GM21515 (cell line): ENCODE data around the gene CYP3A4.
"Not testable (repeated sequence)": the region's sequence is repeated elsewhere in the genome, so short reads cannot be mapped to it uniquely, and the experiment has no call there.

Experiments
- ATAC-seq: cut with Tn5 transposase; IDR thresholded peaks from one replicate; pipeline ENCODE4 v1.9.1; 2021; ENCODE audit not compliant: unreplicated experiment

The CYP3A4 gene

DNA sequence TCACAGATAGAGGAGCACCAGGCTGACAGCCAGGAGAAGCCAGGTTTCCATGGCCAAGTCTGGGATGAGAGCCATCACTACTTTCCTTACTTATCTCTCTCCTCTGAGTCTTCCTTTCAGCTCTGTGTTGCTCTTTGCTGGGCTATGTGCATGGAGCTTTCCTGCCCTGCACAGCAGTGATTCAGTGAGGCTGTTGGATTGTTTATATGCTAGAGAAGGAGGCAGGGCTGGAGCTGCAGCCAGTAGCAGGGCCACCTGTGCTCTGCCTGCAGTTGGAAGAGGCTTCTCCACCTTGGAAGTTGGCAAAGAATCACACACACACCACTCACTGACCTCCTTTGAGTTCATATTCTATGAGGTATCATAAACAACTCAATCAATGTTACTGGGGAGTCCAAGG is at the start of gene CYP3A4:
TSS of gene CYP3A4 (minus strand) at position 178 of the 400 bp plus-strand sequence. CDS start at position 75, 103 bp downstream.
- ATAC-seq = no peak

DNA sequence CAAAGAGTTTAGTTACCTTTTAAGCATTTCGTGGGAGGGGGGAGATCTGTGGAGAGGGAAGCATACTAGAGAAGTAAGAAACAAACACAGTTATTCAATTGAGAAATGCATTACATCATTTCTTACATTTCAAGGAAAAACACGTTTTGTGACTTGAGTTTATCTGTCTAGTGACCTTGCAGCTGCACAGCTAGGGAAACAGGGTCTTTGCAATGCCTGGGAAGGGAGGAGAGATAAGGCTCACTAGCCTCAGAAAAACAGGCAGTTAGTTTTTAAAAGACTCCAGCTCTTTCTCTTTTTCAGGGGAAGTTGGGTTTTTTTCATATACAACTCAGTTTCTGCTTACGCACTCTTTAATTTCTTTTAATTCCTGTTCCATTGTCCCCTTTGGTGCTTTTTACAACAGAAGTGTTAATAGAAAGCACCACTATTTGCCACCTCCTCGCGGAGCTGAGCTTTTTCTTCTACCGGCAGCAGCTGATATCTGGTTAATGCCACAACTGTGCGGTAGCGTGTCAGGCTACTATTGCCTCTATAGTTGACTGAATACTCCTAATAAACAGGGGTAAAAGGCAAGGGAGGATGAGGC is 49.4 kb upstream of the CYP3A4 start:
- no peak for ATAC-seq

DNA sequence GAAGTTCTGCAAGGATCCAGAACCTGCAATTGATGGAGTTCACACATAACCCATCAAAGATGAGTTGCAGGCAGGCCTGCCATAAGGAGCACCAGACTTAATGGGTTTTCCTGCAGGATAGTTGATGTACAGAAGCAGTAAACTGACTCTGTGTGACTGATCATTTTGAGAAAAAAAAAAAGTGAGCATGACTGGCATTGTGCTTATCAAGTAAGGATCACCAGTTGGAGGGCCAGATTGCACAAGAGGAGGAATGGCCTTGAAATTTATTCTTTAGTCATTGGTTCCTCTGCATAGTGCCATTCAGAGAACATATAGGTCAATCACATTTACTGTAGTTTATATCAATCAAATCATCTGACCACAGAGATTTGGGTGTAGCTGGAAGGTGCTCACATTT is 47.6 kb upstream of the CYP3A4 start:
- ATAC-seq = no peak

DNA sequence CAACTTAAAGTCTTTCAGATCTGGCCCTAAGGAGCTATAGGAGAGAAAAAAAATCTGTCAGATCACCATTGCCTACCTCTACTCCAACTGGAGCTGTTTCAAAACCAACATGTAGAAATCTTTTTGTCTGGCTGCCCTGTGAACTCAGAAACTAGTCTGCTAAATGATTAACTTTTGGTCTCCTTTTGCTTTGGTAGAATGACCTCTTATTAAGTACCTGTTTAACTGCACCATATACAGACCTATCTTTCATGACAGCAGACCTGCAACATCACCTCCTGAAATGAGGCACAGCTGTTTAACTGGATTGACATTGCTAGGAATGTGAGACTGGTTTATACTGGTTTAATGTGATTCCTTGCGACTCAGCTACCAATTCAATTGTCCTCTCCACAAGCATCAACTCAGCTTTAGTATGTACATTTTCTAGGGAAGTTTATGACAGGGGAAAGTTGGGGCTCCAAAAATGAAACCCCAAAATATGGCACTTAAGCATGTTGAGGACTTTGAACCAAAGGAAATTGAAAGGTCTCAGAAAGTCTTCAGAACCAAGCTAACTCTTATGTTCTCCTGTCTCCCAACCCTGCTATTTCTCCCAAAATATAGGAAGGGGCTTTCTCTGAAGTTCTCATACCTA is 45.7 kb upstream of the CYP3A4 start:
- no peak for ATAC-seq

DNA sequence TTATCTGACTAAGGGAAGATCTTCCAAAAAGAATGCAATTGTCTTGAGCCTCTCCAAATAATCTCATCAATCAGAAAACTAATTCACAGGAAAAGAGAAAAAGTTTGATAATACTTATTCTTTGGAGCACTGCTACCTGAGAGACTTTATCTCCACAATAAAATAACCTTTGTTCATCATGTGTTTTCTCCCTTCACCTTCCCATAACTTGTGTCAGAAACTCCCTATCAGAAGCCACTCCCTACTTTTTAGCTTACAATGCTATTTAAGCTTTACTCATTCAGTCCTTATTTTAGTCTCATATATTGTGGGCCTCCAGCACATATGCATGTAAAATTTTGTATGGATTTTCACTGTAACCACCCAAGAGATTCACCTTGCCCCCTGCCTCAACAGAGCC is 44.8 kb upstream of the CYP3A4 start:
- ATAC-seq = no peak

DNA sequence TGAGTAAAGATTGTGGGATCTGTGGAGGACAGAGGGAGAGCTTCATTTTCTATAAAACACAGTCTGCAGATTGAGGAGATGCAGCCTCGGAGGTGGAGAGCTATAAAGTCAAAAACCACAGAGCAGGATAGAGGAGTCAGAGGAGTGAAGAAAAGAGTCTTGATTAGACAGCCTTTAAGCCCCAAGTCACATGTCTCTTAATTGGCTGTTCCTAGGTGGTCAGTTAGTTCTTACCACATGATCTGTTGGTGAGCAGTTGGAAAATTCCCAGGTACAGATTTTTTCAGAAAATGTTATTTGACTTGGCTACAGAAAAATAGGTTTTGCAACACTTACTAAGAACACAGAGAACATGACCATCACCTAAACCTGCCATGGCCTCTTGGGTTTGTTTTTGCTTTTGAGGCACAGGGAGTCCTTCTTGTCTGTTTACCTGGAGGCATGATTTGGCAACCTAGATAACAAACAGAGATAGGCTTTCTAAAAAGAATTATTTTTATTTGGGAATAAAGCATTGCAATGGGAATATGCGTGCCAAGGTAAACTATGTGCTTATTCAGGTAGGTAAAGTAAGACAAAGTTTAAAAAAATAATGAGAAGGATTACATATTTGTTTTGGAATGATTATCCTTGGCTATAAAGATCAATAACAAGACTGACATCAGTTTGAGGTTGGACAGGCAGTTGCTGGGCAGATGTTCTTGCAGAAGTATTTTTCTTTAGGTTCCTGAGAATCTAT is 43.2 kb upstream of the CYP3A4 start:
- ATAC-seq = no peak

DNA sequence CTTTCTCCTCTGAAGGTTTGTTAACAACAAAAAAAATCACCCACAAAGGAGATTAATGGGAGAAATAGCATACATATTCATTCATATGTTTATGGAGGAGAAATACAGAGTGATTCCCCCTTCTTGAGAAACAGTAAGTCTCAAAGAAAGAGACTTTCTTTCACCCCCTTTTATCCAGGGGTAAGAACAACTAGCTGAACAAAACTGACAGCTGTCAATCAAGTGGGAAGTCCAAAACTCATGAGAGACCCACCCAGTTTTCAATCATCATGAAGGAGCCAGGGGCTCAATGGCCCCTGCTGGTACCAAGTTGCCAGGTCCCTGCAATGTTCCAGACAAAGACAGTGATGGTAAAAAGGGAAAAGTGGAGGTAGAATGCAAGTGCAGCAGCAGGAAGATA is 41.9 kb upstream of the CYP3A4 start:
- ATAC-seq = no peak

DNA sequence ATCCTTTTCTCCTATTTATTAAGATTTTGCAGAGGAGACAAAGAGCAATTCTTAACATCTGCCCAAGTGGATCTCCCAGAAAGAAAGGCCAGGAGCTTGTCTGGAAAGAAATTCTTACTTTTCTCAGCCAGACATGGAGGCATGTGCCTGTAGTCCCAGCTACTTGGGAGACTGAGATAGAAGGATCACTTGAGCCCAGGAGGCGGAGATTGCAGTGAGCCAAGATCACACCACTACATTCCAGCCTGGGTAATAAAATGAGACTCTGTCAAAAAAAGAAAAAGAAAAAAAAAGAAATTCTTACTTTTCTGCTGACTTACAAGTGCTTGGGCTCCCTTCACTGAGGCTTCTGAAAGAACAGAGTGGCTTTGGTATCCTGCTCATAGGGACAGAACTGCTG is 41.5 kb upstream of the CYP3A4 start:
- no peak for ATAC-seq

DNA sequence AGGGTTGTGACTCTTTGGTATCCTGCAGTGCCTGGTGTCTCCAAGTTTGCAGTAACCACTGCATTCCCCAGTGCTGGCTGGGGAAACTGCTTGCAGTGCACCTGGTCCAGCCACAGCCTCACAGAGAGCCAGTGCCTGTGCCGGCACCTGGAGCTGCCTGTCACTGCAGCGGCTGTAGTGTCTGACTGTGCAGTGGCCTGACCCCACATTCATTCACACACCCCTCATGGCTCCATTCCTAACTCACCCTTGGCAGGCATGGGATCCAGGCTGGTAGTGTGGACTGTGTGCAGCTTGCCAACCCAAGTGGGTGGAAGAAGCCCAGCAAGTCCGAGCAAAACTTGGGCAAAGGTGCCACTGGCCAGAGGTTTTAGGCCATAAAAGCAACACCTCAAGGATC is 40.1 kb upstream of the CYP3A4 start:
- ATAC-seq = no peak

DNA sequence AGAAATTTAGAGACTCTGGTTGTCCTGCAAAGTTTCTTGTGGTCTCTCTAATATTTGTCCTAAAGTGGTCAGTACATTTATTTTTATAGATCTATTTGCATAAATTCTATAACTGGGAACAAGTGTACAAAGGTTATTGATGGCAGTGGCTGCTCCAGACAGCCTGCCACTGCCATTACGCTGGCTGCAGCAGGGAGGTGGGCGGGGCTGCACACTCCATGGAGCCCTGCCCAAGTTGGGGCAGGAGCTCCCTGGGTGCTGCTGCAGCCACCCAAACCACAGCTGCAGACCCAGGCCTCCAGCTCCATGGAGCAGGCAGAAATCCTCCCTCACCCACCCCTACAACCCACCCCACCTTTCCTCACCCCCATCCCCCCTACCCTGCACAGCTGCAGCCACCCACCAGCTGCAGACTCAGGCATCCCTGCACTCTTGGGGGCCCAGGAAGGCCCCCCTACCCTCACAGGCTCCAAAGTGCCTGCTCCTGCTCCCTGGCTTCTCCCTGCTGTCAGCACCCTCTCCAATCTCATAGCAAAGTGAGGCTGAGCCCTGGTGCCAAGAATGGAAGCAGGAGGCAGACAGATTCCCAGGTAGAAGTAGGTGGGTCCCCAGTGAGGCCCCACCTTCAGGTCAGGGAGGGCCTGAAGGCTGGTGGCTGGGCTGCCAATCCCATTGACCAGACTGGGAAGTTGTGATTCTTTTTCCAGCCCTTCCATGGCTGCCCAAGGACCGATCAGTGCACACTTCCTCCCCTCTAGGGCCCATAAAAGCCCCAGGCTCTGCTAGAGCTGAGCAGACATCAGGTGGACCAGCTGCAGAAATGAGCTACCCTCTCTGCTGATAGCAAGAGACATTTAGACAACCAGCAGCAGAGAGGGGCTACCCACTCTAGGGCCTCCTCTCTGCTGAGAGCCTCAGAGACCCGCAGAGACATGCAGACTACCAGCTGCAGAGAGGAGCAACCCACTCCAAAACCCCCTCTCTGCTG is 39.0 kb upstream of the CYP3A4 start:
- ATAC-seq = no peak

DNA sequence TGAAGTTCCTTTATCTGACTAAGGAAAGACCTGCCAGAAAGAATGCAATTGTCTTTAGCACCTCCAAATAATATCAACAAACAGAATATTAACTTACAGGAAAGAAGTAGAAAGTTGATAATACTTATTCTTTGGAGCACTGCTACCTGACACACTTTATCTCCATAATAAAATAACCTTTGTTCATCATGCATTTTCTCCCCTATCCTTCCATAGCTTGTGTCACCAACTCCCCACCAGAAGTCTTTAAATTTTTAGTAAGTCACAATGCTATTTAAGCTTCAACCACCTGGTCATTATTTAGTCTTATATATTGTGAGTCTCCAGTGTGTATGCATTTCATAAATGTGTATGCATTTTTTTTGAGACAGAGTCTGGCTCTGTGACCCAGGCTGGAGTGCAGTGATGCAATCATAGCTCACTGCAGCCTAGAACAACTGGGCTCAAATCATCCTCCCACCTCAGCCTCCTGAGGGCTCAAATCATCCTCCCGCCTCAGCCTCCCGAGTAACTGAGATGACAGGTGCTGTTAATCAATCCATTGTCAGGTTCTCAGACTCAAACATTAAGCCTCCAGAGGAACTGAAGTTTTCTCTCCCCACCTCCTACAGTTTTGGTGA is 36.5 kb upstream of the CYP3A4 start:
- ATAC-seq = no peak

DNA sequence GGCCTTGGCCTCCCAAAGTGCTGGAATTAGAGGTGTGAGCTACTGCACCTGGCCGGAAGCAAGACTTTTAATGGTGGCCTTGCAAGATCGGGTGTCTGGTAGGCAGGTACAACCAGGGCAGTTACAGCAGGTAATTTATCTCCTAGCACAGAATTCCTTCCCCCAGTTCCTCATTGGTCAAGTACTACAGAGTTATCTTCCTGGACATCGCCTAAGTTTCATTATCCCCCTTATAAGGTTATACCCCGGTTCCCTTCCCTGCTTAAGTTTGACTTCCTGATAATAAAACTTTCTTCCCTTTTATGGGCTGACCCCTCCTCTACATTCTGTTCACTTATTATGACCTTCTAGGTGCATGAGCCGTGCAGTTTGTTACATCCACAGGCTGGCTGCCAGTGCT is 24.8 kb upstream of the CYP3A4 start:
- no peak for ATAC-seq

DNA sequence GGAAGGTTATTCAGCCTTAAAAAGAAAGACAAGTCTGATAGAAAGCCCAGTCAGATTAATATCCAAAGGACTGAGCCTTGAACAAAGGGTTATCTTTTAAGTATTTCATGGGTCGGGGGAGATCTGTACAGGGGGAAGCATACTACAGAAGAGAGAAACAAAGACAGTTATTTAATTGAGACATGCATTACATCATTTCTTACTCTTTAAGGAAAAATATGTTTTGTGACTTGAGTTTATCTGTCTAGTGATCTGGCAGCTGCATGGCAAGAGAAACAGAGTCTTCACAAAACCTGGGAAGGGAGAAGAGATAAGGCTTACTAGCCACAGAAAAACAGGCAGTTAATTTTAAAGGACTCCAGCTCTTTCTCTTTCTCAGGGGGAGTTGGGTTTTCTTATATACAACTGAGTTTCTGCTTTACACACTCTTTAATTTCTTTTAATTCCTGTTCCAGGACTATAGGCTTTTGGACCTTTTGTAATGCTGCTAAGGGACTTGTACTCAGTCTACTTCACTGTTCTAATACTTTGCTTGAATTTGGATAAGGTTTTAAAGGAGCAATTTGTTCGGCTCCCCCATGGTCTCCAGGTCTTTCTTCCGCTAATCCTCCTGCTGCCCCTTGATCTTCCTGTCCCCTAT is 23.0 kb upstream of the CYP3A4 start:
- ATAC-seq = no peak

DNA sequence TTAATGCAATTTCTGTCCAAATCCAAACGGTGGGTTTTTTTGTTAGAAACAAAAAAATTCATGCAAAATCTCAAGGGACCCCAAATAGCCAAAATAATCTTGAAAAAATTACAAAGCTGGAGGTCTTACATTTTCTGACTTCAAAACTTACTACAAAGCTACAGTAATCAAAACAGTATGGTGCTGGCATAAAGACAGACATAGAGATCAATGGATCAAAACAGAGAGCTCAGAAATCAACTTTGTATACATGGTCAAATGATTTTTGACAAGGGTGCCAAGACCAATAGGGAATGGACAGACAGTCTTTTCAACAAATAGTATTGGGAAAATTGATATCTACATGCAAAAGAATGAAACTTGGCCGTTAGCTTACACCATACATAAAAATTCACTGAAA is 21.7 kb upstream of the CYP3A4 start:
- no peak for ATAC-seq

DNA sequence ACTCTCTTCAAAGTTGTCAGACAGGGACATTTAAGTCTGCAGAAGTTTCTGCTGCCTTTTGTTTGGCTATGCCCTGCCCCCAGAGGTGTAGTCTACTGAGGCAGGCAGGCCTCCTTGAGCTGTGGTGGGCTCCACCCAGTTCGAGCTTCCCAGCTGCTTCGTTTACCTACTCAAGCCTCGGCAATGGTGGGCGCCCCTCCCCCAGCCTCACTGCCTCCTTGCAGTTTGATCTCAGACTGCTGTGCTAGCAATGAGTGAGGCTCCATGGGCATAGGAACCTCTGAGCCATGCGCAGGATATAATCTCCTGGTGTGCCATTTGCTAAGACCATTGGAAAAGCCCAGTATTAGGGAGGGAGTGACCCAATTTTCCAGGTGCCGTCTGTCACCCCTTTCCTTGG is 19.1 kb upstream of the CYP3A4 start:
- ATAC-seq = not testable (repeated sequence)

DNA sequence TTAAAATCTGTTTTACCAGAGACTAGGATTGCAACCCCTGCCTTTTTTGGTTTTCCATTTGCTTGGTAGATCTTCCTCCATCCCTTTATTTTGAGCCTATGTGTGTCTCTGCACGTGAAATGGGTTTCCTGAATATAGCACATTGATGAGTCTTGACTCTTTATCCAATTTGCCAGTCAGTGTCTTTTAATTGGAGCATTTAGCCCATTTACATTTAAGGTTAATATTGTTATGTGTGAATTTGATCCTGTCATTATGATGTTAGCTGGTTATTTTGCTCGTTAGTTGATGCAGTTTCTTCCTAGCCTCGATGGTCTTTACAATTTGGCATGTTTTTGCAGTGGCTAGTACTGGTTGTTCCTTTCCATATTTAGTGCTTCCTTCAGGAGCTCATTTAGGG is 17.4 kb upstream of the CYP3A4 start:
- ATAC-seq = not testable (repeated sequence)

DNA sequence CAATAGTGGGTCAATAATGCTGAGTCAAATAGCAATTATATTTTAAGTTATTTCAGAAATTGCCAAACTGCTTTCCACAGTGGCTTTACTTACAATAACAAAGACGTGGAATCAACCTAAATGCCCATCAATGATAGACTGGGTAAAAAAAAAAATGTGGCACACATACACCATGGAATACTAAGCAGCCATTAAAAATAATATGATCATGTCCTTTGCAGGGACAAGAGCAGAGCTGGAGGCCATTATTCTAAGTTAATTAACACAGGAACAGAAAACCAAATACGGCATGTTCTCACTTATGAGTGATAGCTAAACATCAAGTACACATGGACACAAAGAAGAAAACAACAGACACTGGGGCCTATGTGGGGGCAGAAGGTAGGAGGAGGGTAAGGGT is 15.0 kb upstream of the CYP3A4 start:
- no peak for ATAC-seq

DNA sequence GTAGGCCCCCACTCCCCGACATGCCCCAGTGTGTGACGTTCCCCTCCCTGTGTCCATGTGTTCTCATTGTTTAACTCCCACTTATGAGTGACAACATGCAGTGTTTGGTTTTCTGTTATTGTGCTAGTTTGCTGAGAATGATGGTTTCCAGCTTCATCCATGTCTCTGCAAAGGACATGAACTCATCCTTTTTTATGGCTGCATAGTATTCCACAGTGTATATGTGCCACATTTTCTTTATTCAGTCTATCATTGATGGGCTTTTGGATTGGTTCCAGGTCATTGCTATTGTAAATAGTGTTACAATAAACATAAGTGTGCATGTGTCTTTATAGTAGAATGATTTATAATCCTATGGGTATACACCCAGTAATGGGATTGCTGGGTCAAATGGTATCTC is 11.9 kb upstream of the CYP3A4 start:
- not testable (repeated sequence) for ATAC-seq

DNA sequence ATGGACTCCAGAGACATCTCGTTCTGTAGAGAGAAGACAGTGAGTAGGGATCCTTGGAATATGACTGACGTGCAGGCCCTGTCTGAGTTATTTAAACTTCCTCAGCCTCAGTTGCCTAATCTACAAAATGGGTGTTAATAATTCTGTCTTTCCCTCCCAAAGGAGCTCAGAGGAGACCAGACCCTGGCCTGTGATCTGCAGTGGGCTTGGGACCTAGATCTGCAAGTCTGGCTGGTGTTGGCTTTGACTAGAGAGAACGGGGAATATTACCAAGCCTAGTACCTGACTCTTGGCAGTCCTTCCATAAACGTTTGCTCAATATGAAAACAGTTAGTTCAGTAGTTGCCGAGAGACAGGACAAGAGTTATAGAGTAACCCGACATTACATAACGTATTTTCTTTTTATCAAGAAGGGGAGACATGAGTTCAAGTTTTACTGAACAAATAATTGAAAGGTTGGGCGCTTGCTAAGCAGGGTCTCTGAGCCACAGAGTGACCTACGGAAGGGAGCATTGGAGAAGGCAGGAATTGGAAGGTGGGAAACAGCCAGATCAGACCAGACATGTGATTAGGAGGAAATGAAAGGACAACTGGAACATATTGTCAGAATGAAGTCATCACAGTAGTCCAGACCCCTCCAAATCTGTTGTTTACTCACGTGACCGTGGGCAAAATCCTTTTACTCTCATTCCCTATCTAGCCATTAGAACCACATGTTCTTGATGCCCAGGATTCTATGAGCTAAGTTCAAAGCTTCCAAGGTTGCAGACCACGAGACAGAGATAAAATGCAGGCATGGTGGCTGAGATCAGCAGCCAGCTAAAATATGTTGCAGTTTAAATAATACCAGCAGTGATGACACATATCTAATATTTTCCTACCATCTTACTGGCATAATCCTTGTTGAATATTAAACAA is 10.9 kb upstream of the CYP3A4 start:
- no peak for ATAC-seq
